Small intestine (tissue), 7 donors: Measurements from ENCODE around the gene FAR2. TPM values are rescaled to one million over a fixed set of nuclear protein-coding genes. Genes with fewer than 3 reads are reported as not detected.

ENCODE experiments used
- DNase-seq, 2 donors: peaks; one replicate each; pipeline versions ENCODE4 v3.0.0 to v3.0.0-alpha.2; 2013
- FAIRE-seq: peaks from 2 replicates; lab custom pipeline; 2012; peaks lifted over from hg19 to GRCh38; lab: Jason Lieb, UNC
- H3K27ac ChIP-seq, 3 donors: one replicate each; pipeline ENCODE4 v1.5.1; 2013; ENCODE audit warnings: low read length in 2 of 3, mild to moderate bottlenecking in 2 of 3, control low read depth in 1 of 3, inconsistent platforms in 1 of 3, low read depth in 1 of 3, moderate library complexity in 1 of 3
- H3K27me3 ChIP-seq, 3 donors: one replicate each; pipeline ENCODE4 v1.6.1; 2013; ENCODE audit warnings: low read length in 3 of 3, inconsistent platforms in 1 of 3; ENCODE audit not compliant: control insufficient read depth in 3 of 3, insufficient read depth in 3 of 3
- H3K36me3 ChIP-seq, 3 donors: one replicate each; pipeline ENCODE4 v1.6.1; 2013; ENCODE audit warnings: low read length in 3 of 3, inconsistent platforms in 1 of 3, low read depth in 1 of 3, mild to moderate bottlenecking in 1 of 3, moderate library complexity in 1 of 3; ENCODE audit not compliant: control insufficient read depth in 3 of 3, insufficient read depth in 2 of 3
- H3K4me1 ChIP-seq, 3 donors: one replicate each; pipeline ENCODE4 v1.6.1; 2013; ENCODE audit warnings: low read length in 2 of 3, inconsistent platforms in 1 of 3, low read depth in 1 of 3, mild to moderate bottlenecking in 1 of 3, moderate library complexity in 1 of 3; ENCODE audit not compliant: control insufficient read depth in 3 of 3, insufficient read depth in 2 of 3
- H3K4me3 ChIP-seq, 3 donors: one replicate each; pipeline ENCODE4 v1.5.1; 2013; ENCODE audit warnings: low read length in 3 of 3, control low read depth in 1 of 3, inconsistent platforms in 1 of 3, low read depth in 1 of 3, mild to moderate bottlenecking in 1 of 3, moderate library complexity in 1 of 3
- H3K9me3 ChIP-seq, 2 donors: one replicate each; pipeline ENCODE4 v1.6.1; 2013; ENCODE audit warnings: low read depth in 1 of 2, low read length in 1 of 2; ENCODE audit not compliant: control insufficient read depth in 2 of 2, insufficient read depth in 1 of 2
- WGBS, 3 donors: extraction: QIAGEN DNeasy Blood & Tissue Kit; methylation state at CpG; one replicate each; pipeline ENCODE4 v1.1.7; 2013; 5-methylcytosine and 5-hydroxymethylcytosine counted together
- polyA plus RNA-seq, 4 donors: library from polyadenylated mRNA; stranded (reverse) in 3 of 4; unstranded in 1 of 4; fragments of 200-250 nt in 3 of 4; fragments of 120-200 nt in 1 of 4; gene quantifications; one replicate each; pipeline versions ENCODE4 v1.2.1 to v1.2.3, GENCODE V29; 2013
- donor health status: healthy with polysubstance abuse.
- donor health status: control.
- donor health status: control.
- donor health status: Bipolar disorder and iron deficiency.
- donor health status: healthy.

The FAR2 gene
- polyA plus RNA-seq, 4 donors: 9.7 to 25.8 (median 20.4) TPM

- H3K4me3 ChIP-seq: no peak overlapping the region
- H3K27me3 ChIP-seq: no peaks in the 10 kb centered on the region
- no peak overlapping the region for H3K27ac ChIP-seq
- H3K4me1 ChIP-seq: no peaks in the 10 kb centered on the region
- no peaks in the 10 kb centered on the region for H3K9me3 ChIP-seq
- 64 to 75% (median 73%) methylated on average over 2 of the region's 2 CpGs for WGBS, 3 donors
- FAIRE-seq (no peak), DNase-seq (no peak)
- no peaks in the 10 kb centered on the region for H3K36me3 ChIP-seq
Measured at GRCh38 chr12:29234965-29235626, 86.0 kb downstream of the FAR2 start.

- no peak for FAIRE-seq
Measured at GRCh38 chr12:29238822-29239291, 89.8 kb downstream of the FAR2 start.

GRCh38 chr12:29239336-29239735 is 90.3 kb downstream of the FAR2 start:
- DNase-seq (no peak), FAIRE-seq (no peak)
- 81 to 89% (median 82%) methylated on average over 1 of the region's 1 CpG for WGBS, 3 donors
- H3K36me3 ChIP-seq: no peaks in the 10 kb centered on the region
- H3K27me3 ChIP-seq: no peaks in the 10 kb centered on the region
- H3K27ac ChIP-seq: no peak overlapping the region
- peaks cover 3 to 19% (median 9%) of the 10 kb centered on the region in 3 donors for H3K4me1 ChIP-seq
- H3K9me3 ChIP-seq: no peaks in the 10 kb centered on the region
- H3K4me3 ChIP-seq: no peak overlapping the region

More at GRCh38 chr12:29238822-29239291, 89.8 kb downstream of the FAR2 start:
- Histone ChIP-seq H3K27me3 (no peaks in the 10 kb centered on the region), H3K9me3 (no peaks in the 10 kb centered on the region), H3K4me1 (peaks cover 3 to 19% (median 9%) of the 10 kb centered on the region in 3 donors), H3K27ac (no peak overlapping the region), H3K4me3 (no peak overlapping the region), H3K36me3 (no peaks in the 10 kb centered on the region)
- 77 to 84% (median 78%) methylated on average over 2 of the region's 2 CpGs for WGBS, 3 donors
- no peak for DNase-seq

- H3K27ac ChIP-seq: no peak overlapping the region
- no peaks in the 10 kb centered on the region for H3K27me3 ChIP-seq
- 62 to 76% (median 67%) methylated on average over 2 of the region's 2 CpGs for WGBS, 3 donors
- no peak for DNase-seq
- H3K4me3 ChIP-seq: no peak overlapping the region
- no peaks in the 10 kb centered on the region for H3K9me3 ChIP-seq
- H3K4me1 ChIP-seq: peaks cover 3 to 19% (median 11%) of the 10 kb centered on the region in 3 donors
- FAIRE-seq: no peak
- no peaks in the 10 kb centered on the region for H3K36me3 ChIP-seq
Measured at GRCh38 chr12:29240441-29240840, 91.4 kb downstream of the FAR2 start.

- Histone ChIP-seq H3K27ac (peak overlapping the region; percentile 63 to 85 (median 65)), H3K9me3 (no peaks in the 10 kb centered on the region), H3K4me1 (peaks cover 3 to 19% (median 12%) of the 10 kb centered on the region in 3 donors), H3K4me3 (no peak overlapping the region), H3K27me3 (no peaks in the 10 kb centered on the region), H3K36me3 (no peaks in the 10 kb centered on the region)
- DNase-seq: peak; percentile 75 to 78
- WGBS, 3 donors: 22 to 28% (median 24%) methylated on average over 7 of the region's 7 CpGs
- FAIRE-seq: no peak
Measured at GRCh38 chr12:29241821-29242591, 92.9 kb downstream of the FAR2 start.

- Histone ChIP-seq H3K4me1 (peaks cover 3 to 19% (median 12%) of the 10 kb centered on the region in 3 donors), H3K4me3 (no peak overlapping the region), H3K9me3 (no peaks in the 10 kb centered on the region), H3K36me3 (no peaks in the 10 kb centered on the region), H3K27me3 (no peaks in the 10 kb centered on the region), H3K27ac (peak overlapping the region; percentile 41 to 65 (median 47))
- FAIRE-seq (no peak), DNase-seq (peak; percentile 18 to 70)
- 22 to 48% (median 45%) methylated on average over 4 of the region's 4 CpGs for WGBS, 3 donors
Measured at GRCh38 chr12:29242921-29243431, 93.9 kb downstream of the FAR2 start.

GRCh38 chr12:29244159-29244765 is 95.2 kb downstream of the FAR2 start:
- no peak for FAIRE-seq
- WGBS, 3 donors: 88 to 92% (median 88%) methylated on average over 3 of the region's 3 CpGs

GRCh38 chr12:29245246-29245645 is 96.2 kb downstream of the FAR2 start:
- Histone ChIP-seq H3K4me3 (no peak overlapping the region), H3K36me3 (no peaks in the 10 kb centered on the region), H3K9me3 (peaks cover 0 to 4% of the 10 kb centered on the region in 2 donors), H3K4me1 (peaks cover 3 to 19% (median 12%) of the 10 kb centered on the region in 3 donors), H3K27me3 (no peaks in the 10 kb centered on the region), H3K27ac (no peak overlapping the region)
- 88 to 94% (median 91%) methylated on average over 3 of the region's 3 CpGs for whole genome bisulfite sequencing, 3 donors
- DNase-seq (no peak), FAIRE-seq (no peak)

More at GRCh38 chr12:29244159-29244765, 95.2 kb downstream of the FAR2 start:
- Histone ChIP-seq H3K4me1 (peaks cover 3 to 19% (median 12%) of the 10 kb centered on the region in 3 donors), H3K27me3 (no peaks in the 10 kb centered on the region), H3K9me3 (peaks cover 0 to 4% of the 10 kb centered on the region in 2 donors), H3K27ac (no peak overlapping the region), H3K4me3 (no peak overlapping the region), H3K36me3 (no peaks in the 10 kb centered on the region)
- DNase-seq: no peak
